NK-92 (cell line): ENCODE data around the gene MACIR.
A peak's percentile ranks its signal among the peaks of the same experiment; 100 is the strongest.
"Not testable (repeated sequence)": the region's sequence is repeated elsewhere in the genome, so short reads cannot be mapped to it uniquely, and the experiment has no call there.

Experiments
- DNase-seq: peaks from one replicate; lab custom pipeline; 2025; ENCODE audit not compliant: unreplicated experiment; lab: John Stamatoyannopoulos, UW

The MACIR gene, protein sequence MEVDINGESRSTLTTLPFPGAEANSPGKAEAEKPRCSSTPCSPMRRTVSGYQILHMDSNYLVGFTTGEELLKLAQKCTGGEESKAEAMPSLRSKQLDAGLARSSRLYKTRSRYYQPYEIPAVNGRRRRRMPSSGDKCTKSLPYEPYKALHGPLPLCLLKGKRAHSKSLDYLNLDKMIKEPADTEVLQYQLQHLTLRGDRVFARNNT

DNA sequence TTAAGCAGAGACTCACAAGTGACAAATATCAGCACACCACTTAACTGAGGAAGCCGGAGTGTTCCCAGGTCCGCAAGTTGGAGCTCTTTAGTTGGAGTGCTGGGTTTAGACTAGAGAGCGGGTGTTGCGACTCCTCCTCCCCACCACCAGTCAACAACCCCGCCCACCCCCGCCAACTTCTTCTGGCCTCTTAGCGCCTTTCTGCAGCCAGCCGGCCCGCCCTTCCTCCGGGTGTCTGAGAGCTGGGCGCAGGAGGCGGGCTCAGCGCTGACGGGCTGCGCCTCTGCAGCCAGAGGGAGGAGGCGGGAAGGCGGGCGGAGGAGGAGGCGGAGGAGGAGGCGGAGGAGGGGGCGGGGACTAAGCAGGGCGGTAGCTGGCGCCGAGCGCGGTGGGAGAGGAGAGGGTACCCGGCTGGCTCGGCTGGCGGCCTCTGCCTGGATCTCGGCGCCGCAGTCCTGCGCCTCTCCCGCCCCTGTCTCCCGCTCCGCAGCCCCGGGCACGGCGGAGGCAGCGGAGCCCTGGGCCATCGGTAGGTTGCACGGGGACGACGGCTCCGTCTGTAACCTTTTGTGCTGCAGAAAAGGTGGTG lies at the start of gene MACIR:
TSS of gene MACIR (plus strand) at position 396 of the 589 bp plus-strand sequence. CDS start 17,157 bp downstream, outside the sequence.
- DNase-seq = peak; percentile 76

DNA sequence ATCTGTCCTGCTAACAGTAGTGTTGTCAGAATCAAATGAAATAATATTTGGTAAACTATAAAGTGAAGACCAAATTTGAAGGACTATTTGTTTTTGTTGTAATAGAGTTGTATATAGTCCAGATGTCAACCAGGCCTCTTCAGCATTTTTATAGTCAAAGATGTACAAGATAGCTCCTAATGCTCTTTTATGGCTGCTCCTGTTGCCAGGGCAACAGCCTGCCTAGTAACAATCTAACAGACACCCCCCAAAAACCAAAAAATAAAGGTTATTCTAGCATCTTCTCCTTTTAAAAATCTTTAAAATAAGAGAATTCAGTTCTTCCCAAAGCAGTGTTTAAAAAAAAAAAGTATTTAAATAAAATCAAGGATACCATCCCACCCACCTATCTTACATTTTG lies 49.5 kb upstream of the MACIR start:
- DNase-seq = no peak

DNA sequence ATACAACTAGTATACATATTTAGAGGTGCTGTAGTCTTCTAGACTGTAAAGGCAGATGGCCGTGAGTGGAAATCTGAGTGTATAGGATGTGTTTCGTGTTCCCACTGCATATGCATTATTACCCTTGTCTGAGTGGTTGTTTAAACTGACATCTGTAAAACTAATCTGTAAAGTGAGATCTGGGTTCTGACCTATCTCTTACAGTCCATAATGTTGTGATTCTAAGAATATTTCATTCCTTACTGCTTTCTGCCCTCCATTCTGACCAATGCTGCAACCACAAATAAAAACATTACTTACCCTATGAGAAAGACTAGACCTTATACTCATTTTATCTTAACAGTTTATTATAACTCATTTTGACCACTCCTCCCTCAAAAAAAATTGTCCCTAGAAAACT lies 47.6 kb upstream of the MACIR start:
- DNase-seq = no peak

DNA sequence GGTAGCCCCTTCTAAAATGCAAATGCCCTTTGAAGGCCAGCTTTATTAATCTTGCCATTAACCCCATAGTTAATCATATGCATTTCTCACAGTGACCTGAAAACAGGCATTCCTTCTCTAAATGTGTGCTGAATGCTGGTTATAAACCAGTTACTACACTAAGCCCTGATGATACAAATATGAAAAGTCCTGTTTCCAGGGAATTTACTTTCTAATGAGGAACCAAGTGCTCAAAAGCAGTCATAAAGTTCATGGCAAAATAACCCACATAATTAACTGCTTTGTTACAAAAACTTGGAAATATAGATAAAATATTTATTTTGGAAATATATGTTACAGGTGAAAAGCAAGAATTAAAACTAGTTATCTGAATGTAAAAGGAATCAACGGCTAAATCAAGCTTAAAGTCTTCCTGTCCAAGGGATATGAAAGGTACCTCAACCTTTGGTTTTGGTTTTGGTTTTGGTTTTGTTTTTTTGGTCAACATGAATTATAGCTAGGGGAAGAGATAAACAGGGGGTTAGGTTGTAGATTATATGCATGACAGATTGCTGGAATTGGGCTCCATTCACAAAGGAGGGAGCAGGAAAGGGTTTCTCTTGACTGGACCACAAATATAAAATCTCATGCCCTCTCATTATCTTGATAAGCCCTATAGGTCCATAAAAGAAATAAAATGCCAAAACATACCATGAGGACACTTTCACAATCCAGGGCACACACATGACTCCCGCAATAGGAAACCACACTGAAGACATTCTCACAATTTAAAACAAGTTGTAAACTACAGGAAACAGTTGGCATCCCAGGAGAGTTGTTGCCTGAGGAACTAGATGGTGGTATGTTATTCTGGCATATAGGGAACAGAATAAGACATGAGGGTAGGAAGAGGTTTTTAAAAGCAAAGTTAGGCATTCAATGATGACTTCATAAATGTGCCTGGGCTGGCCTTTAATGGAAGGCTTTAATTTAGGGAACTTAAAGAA lies 46.7 kb upstream of the MACIR start:
- no peak for DNase-seq

DNA sequence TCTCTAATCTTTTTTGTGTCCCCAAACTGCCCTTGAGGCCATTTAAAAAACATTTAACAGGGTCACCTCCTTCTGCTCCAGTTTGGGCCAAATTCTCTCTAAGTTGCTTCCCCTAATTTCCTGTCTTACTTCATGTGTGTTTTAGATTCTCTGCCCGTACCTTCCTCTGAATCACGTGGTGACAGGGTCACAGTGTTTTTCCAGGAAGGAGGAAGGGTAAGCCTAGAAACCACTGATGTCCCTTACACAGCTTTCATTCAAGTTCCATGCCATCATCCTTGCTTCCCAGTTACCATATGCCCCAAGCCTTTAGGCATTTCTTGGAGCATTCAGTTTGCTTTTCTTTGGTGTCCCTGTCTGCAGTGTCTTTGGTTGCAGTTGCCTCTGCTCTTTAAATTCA lies 42.4 kb upstream of the MACIR start:
- no peak for DNase-seq

DNA sequence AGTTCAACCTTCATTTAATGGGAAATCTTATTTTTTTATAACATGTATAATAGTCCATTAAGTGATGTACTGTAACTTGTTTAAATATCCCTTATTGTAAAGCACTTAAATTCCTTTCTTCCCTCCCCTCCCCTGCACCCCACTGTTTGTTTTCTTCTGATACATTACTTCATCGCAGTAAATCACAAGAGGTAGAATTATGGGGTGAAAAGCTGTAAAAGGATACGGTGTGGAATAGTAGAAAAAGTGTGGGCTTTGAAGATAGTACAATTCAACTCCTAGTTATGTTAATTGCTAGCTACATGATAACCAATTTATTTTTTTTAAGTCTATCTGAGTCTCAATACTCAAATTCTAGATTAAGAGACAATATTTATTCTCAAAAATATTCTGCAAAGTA lies 41.9 kb upstream of the MACIR start:
- DNase-seq = no peak

DNA sequence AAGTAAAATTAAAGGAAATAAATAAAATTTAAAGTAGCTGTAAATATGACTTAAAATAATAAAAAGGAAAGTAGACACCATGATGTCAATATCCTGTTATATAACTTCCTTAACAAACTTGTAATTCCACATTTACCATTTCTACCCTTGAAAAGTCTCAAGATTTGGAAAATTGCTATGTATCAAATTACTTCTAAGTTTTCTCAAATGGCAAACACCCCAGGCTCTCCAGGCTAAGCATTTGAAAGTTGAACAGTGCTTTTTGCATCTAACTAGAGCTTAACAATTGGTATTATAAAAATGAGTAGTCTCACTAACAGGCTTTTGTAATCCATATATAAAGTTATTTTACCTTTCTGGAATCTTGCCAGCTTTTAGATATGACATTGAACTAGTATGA lies 41.5 kb upstream of the MACIR start:
- no peak for DNase-seq

DNA sequence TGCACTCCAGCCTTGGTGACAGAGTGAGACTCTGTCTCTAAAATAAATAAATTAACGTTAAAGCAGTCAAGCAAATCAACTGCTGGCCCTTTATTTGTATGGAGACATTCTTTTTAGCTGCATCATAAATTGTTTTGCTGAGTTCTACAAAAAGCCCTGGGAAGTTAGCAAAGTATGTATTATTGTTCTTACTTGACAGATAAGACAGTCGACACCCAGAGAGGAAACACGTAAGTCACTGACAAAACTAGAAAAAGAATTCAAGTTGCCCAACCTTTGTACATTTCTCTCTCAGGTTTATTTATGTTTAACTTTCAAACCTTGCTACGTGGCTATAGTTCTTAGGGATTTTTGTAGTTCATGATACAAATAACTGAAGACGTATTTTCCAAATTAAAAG lies 40.4 kb upstream of the MACIR start:
- no peak for DNase-seq

DNA sequence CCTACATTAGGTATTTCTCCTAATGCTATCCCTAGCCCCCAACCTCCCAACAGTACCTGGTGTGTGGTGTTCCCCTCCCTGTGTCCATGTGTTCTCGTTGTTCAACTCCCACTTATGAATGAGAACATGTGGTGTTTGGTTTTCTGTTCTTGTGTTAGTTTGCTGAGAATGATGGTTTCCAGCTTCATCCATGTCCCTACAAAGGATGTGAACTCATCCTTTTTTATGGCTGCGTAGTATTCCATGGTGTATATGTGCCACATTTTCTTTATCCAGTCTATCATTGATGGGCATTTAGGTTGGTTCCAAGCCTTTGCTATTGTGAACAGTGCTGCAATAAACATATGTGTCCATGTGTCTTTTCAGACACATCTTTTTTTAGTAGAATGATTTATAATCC lies 39.5 kb upstream of the MACIR start:
- DNase-seq = not testable (repeated sequence)

DNA sequence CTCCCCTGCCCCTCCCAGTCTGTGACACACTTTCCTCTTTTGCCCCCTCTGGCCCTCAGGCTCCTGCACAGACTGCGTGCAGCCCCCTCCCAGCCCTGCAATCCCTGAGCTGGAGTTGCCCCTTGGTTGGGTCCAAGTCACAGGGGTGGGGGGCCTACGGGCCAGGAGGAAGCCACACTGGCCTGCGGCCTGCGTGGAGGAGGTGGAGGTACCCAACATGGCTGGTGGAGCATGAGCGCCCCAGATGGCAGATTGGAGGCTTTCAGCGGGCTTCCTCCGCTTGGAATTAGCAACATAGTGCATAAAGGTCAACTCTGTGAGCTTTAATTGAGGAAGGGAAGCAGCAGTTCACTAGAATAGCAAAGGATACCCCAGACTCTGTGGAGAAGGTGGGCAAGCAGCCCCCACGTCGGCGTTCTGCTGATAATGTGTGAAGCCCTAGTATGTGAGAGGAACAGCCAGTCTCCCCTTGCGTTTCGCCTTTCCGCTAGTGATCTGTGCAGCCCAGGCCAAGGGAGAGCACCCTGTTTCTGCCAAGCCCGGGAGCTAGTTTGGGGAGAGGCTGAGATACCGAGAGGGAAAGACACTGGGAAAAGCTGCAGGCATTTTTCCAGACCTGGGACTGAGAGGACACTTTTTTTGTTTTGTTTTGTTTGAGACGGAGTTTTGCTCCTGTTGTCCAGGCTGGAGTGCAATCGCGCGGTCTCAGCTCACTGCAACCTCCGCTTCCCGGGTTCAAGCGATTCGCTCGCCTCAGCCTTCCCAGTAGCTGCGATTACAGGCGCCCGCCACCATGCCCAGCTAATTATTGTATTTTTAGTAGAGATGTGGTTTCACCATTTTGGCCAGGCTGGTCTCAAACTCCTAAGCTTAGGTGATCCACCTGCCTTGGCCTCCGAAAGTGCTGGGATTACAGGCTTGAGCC lies 35.3 kb upstream of the MACIR start:
- no peak for DNase-seq

DNA sequence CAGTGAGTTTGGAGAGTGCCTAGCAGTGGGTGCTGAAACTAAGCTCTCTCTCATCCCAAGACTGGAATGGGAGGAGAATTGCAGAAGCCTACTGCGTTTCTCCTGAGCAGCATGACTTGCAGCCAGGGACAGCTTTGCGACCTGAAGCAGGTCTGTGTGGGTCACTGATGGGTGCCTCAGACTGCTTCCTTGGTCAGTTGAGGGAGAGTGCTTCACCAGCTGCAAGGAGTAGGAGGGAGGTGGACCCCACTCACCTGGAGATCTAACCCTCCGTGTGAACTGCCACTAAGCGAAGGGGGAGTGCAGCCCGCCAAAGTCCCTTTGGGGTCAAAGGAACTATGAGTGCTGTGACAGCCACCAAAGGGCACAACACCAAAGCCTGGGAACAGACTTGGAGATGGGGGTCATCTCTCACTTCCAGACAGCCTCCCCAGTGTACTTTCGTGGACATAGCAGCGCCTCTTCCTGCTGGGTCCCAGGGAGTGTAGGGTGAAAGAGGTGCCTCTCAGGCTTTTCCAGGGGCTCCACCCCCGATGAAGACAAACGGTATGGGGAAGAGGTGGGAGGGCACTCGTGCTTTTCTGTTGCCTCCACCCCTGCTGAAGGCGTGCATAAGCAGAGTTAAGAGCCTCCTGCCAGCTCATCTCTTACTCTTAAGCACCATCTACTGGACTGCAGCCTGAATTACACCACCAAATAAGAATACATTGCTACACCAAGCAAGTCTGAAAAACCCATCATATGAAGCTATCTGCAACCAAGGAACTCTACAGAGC lies 34.3 kb upstream of the MACIR start:
- no peak for DNase-seq

DNA sequence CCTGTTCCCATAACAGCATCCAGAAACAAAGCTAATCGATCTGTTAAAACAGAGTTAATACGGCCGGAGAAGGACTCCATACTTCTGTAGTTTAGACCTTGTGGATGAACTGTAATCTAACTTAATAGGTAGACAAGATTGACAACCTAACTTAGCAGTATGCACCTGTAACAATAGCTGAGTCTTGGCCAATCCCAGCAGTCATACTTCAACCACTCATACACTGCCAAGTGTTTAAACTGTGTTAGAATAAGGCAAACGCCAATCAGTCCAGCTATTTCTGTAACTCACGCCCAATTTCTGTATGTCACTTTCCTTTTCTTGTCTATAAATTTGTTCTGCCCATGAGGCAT lies 33.7 kb upstream of the MACIR start:
- DNase-seq = no peak

DNA sequence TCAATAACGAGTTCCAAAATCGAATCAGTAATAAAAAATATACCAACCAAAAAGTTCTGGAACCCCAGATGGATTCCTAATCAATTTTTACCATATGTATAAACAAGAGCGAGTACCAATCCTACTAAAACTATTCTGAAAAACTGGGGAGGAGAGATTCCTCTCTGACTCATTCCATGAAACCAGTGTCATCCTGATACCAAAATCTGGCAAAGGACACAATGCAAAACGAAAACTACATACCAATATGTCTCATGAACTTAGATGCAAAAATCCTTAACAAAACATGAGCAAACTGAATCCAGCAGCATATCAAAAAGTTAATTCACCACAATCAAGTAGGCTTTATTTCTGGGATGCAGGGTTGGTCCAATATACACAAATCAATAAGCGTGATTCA lies 30.5 kb upstream of the MACIR start:
- DNase-seq = no peak

DNA sequence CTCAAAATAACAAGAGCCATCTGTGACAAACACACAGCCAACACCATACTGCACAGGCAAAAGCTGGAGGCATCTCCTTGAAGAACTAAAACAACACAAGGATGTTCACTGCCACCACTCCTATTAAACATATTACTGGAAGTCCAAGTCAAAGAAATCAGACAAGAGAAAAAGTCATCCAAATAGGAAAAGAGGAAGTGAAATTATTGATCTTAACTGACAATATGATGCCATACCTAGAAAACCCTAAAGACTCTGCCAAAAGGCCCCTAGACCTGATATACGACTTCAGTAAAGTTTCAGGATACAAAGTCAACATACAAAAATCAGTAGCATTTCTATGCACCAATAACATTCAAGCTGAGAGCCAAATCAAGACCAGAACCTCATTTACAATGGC lies 30.0 kb upstream of the MACIR start:
- DNase-seq = no peak

DNA sequence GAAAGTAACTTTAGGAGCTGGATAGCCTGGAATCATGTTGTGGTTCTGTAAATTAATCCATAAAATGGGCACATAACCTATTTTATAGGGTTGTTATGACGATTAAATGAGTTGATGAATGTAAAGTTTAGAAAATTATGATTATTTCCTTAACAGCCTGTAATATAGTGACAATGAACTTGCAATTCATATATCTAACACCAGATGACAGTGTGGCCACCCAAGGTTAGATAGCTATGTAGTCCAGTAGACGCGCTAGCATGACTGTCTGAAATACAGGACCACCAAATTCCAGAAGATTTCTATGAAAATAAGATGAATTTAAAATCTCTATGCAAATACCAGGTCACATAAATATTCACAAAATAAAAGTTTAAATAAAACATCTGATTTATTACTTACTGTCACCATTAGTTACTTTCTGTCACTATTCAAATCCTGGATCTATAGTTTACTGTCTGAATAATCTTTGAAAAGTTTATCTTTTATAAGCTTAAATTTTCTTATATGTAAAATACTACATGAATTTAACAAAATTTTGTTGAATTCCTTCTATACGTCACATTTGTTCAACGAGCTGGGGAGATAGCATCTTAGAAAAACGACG lies 26.1 kb upstream of the MACIR start:
- DNase-seq = no peak

DNA sequence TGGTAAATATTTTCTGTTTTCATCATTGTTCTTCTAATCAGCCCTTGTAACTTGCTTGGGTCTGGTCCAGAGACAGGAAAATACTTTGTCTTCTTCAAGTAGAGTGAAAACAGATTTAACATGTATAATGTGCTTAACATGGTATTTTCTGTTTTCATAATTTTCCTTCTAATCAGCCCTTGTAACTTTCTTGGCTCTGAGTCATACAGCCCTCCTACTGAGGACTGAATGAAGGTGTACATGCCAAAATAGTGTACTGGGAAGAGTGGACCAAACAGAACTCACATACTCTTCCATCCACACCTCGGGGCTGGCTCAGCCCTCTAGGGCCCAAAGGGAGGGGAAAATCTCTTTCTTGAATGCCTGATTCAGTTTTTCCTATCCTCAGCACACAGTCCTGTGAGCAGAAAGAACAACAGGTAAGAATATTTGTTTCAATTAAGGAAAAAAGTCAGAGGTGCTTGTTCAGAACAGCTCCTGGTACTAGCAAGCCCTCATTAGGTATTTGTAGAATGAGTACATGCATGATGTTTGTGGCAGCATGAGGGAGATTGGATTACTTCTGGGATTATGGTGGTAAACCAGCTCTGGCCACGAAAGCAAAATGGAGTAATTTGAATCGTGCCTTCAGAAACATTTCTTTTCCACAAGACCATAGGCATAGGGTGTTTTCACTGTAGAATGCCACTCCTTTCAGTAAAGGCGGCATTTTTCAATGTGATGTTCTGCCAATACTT lies 24.2 kb upstream of the MACIR start:
- DNase-seq = no peak

DNA sequence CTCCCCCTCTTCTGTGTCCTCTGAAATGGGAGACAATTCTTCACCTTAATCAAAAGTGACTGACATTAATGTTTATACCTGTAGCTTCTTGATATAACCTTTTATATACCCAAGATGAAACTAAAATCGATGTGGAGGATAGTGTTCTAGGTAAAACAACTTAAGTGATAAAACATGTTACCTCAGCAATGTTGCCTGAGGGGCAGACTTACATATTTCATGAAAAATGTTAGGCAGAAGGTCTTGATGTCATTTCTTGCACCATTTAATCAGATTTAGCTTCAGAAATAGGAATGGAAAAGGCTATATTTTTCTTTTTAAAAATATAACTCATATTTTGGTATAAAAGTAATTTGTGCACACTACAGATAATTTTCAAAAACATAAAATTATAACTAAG lies 22.7 kb upstream of the MACIR start:
- DNase-seq = no peak

DNA sequence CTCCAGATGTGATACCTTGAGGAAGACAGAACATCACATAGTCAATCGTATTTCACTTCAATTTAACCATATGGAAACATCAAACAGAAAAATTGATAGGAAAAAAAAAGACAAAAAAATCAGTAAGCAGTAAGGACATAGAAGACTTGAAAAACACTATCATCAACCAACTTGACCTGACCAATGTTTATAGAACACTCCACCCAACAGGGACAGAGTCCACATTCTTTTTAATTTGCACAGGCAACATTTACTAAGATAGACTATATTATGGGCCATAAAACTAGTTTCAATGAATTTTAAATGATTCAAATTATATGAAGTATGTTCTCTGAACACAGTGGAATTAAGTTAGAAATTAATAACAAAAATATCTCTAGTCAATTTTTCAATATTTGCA lies 20.8 kb upstream of the MACIR start:
- no peak for DNase-seq

DNA sequence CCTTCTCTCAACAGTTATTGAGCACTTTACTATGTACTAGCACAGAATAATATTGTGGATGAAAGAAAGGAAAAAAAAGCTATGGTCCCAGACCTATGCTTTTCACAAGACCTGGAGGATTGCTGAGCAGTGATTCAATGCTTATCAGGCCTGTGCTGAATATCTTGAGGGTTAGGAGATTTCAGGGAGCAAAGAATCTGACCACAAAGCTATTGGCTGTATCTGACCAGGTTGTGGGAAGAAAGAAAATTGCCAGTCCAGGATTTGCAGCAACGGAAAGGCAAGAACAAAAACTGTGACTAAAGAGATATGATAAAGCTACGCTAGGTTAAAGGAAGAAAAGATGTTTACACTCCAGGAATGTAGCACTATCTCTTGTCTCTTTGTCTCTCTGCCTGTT lies 14.9 kb upstream of the MACIR start:
- DNase-seq = no peak
